Measurements from ENCODE around the gene KIAA0513. TPM values are rescaled to one million over a fixed set of nuclear protein-coding genes. Genes with fewer than 3 reads are reported as not detected.

KIAA0513 gene
- total and polyA plus RNA-seq, 2 donors (not counting 3 experiments of a cell fraction or from before 2014, with no cell fraction given): 1.8 to 4.3 TPM

- H3K9ac ChIP-seq (replicated peaks; ENCODE audit: extremely low read depth, insufficient read depth, low read length): no peak overlapping the region
Observed at GRCh38 chr16:85083051-85083639, 55.5 kb downstream of the KIAA0513 start.

More at GRCh38 chr16:85083051-85083639, 55.5 kb downstream of the KIAA0513 start:
- Histone ChIP-seq H3K36me3 (ENCODE audit: control insufficient read depth in 2 of 2, extremely low read depth in 1 of 2, insufficient read depth in 2 of 2, low read length in 2 of 2) (no peaks in the 10 kb centered on the region), H4K20me1 (replicated peaks; ENCODE audit: control insufficient read depth, extremely low read depth, insufficient read depth, low read length) (no peaks in the 10 kb centered on the region), H3K4me3 (replicated peaks in 1 of 3; ENCODE audit: insufficient read depth in 1 of 3, low read depth in 1 of 3, low read length in 3 of 3) (no peak overlapping the region), H2AFZ (ENCODE audit: low read depth, low read length) (no peak overlapping the region), H3K27ac (ENCODE audit: insufficient read depth, low read depth, low read length) (no peak overlapping the region), H3K4me2 (ENCODE audit: insufficient read depth, low read length) (no peak overlapping the region), H3K27me3 (ENCODE audit: control insufficient read depth in 2 of 2, insufficient read depth in 2 of 2, low read length in 2 of 2) (peaks cover 4 to 7% of the 10 kb centered on the region in 2 experiments), H3K9me3 (replicated peaks; ENCODE audit: control insufficient read depth, insufficient read depth, low read length) (no peaks in the 10 kb centered on the region), H3K9me1 (replicated peaks; ENCODE audit: control insufficient read depth, extremely low read depth, insufficient read depth, low read length) (no peaks in the 10 kb centered on the region), H3K79me2 (ENCODE audit: control insufficient read depth, insufficient read depth, low read length) (no peaks in the 10 kb centered on the region), H3K4me1 (ENCODE audit: control insufficient read depth, extremely low read depth, insufficient read depth, low read length) (no peaks in the 10 kb centered on the region)
- DNase-seq (ENCODE audit: low read depth, low spot score) (no peak), FAIRE-seq (no peak)
- CTCF ChIA-PET: no interaction called here
- TF ChIP-seq POLR2AphosphoS5 (IDR thresholded peaks at IDR 0.05; ENCODE audit: insufficient read depth, low read depth, low read length) (no peak), GATA2 (IDR thresholded peaks at IDR 0.05; ENCODE audit: insufficient read depth, insufficient read length, low read depth, low read length) (no peak), MYC (IDR thresholded peaks at IDR 0.05; ENCODE audit: low read depth, low read length) (no peak), CTCF (IDR thresholded peaks at IDR 0.05; ENCODE audit: extremely low read depth in 1 of 2, insufficient read depth in 1 of 2, low read depth in 1 of 2, low read length in 2 of 2) (no peak), JUN (IDR thresholded peaks at IDR 0.05; ENCODE audit: borderline replicate concordance, insufficient read depth, insufficient read length, low read depth) (no peak), FOS (IDR thresholded peaks at IDR 0.05; ENCODE audit: borderline replicate concordance, insufficient read depth, low read length) (no peak)
- TF ChIP-seq, protein P1, sequence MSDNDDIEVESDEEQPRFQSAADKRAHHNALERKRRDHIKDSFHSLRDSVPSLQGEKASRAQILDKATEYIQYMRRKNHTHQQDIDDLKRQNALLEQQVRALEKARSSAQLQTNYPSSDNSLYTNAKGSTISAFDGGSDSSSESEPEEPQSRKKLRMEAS (IDR thresholded peaks at IDR 0.05; ENCODE audit: insufficient read depth, insufficient read length): no peak
- dilution Hi-C loops (cut with MboI; ENCODE audit: extremely low pct_ligation_motif_present, low sequenced_read_pairs) (no loop called here), intact Hi-C loops (cut with micrococcal nuclease) (loop anchor here (10.0 kb wide), 1 partner anchor 328 kb away; no protein-coding TSS in a partner anchor)
- BruUV-seq (replicated peaks): no TSS peak
- POLR2A ChIA-PET: no interaction called here

Data from endothelial cell of umbilical vein (primary cell).